CD4-positive, alpha-beta T cell treated with Interleukin-2 at 100 ng/mL for 4 hours (primary cell): Measurements from ENCODE around the gene GATA1.
A peak's percentile ranks its signal among the peaks of the same experiment; 100 is the strongest.

Experiments
- DNase-seq: peaks from one replicate; pipeline ENCODE4 v3.0.0-alpha.2; 2020; ENCODE audit warnings: low spot score

GATA1 gene

DNA sequence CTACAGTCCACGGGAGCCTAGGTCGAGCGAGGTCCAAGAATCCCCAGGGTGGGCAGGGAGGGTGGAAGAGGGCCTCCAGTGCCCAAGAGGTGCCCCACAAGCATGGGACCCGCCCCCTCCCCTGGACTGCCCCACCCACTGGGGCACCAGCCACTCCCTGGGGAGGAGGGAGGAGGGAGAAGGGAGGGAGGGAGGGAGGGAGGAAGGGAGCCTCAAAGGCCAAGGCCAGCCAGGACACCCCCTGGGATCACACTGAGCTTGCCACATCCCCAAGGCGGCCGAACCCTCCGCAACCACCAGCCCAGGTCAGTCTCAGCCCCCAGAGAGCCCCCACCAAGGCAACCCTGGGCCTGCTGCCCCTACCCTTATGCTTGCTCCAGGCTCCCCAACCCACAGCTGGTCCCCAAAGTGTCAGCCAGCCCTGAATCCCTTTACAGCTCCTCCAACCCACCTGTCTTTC lies at the start of gene GATA1:
GATA1 (plus strand) TSS at position 250 of the 460 bp plus-strand sequence. CDS start 4,520 bp downstream, outside the sequence.
- DNase-seq = no peak

DNA sequence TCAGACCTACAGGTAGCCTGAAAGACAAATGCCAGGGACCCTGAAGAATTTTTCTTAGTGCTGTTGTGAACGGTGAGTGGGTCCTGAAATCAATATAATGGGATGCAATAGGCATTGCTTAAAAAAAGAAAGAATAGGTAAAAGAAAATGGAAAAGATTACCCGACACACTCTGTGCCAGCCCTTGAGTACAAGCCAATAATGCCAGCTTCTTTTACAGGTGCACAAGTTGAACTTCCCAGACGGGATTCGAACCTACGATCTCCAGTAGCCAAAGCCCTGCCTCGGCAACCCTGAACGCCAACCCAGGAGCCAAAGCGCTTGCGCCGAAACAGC lies 49.5 kb upstream of the GATA1 start:
- DNase-seq = no peak

DNA sequence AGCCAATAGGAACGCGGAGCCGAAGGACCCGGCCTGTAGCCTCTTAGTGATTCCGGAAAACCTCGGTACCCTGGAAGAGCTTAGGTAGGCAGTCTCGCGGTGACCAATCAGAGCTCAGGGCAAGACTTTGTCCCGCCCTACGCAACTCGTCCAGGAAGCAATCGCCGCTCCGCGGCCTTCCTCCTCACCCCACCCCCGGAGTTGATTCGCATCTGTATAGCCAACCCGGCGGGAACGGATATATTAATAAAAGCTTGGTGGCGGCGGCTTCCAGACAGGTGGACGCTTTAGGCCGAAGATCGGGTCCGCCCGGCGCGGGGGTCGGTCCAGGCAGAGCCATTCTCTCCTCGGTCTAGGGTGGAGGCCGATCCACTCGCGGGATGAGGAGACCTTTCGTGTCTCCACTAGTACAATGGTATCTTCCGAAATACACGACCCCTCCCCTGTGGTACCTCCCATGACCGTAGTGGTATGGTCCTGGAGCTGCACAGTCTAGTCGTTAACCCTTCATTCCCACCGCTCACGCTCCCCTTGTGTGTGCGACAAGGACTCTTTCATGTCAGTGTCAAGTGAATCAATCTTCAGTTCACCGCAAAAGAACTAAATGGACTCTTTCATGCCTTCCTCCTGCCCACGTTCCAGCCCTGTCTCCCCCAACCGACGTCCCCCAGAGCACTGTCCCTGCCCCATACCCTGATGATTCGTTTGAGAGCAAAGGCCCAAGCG lies 49.0 kb upstream of the GATA1 start:
- peak; percentile 94 for DNase-seq

DNA sequence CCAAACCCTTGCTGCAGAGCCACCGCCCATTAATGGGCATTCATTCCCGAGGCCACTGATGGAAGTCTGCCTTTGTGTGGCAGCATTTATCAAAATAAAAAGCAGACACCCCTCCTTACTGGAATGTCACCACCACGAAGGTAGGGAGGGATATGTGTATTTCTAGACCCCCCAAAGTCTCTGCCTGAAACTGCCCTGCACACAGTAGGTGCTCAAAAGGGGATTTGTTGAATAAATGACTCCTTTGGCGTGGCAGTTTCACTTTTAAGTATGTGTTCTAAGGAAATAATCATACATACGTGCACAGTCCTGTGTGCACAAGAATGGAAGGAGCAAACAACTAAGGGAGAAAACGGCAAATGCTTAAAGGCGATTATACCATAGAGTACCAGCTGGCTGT lies 48.5 kb upstream of the GATA1 start:
- no peak for DNase-seq

DNA sequence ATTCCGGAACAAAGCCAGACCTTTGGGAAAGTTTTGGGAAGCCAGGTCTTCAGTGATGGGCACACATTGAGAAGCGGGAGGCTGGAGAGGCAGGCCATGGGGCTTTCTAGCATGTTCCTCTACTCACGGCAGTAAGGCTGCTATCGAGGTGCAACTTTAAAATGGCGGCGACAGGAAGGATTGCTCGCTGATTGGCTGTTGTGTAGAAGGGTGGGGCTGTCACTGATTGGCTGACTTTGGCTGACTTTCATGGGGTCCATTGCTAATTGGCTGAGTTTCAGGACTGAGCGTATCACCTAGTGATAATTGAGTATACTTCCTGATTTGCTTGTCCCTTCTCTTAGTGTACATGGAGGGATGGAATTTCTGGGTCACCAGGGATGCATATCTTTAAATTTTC lies 44.6 kb upstream of the GATA1 start:
- no peak for DNase-seq

DNA sequence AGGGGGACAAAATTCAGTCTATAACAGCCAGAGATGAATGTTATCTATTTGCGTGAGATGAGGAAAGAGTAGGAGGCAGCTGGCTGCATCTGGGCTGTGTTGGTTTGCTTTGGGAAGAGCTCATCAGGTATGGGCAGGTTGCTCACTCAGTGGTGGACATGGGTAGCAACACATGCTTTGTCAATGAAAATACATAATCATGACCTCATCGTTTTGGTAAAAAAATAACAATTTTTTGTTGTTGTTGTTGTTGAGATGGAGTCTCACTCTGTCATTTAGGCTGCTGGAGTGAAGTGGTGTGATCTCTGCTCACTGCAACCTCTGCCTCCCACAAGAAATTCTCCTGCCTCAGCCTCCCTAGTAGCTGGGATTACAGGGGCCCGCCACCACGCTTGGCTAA lies 41.2 kb upstream of the GATA1 start:
- DNase-seq = no peak

DNA sequence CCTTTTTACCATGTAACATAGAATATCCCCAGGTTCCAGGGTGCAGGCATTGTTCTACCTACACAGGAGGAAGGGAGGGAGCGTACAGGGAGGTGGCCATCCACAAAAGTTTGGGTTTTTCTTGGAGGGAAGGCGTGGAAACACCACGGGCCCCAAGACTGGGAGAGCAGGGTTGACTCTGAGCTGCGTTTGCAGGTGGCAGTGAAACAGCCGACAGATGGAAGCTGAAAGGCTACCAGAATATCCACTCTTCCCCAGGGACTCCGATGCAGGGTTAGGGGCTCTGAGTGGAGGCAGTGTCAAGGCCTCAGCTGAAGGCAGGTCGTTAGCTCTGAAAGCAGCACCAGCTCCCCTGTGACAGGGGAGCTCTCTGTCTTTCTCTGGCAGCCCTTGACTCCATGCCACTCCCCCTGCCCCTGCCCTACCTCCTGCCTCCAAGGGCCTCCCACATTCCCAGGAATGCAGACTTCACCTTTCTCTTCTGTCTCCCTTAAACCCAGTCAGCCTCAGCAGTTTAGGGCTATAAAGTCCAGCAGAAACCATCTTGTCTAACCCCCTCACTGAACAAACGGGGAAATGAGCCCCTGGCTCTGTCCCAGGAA lies 38.9 kb upstream of the GATA1 start:
- DNase-seq = no peak

DNA sequence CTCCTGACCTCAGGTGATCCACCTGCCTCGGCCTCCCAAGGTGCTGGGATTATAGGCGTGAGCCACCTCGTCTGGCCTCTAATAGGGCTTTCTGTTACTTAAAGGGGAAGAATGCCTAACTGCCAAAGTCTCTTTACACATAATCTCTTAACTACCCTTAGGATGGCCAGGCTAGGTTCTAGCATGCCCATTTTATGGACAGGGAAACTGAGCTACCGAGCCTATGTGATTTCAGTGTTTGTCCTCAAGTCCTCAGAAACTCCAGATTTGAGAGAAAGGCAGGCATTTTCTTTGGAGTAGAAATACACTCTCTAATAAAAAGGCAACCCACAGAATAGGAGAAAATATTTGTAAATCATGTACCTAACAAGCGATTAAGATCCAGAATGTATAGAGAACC lies 37.2 kb upstream of the GATA1 start:
- DNase-seq = no peak

DNA sequence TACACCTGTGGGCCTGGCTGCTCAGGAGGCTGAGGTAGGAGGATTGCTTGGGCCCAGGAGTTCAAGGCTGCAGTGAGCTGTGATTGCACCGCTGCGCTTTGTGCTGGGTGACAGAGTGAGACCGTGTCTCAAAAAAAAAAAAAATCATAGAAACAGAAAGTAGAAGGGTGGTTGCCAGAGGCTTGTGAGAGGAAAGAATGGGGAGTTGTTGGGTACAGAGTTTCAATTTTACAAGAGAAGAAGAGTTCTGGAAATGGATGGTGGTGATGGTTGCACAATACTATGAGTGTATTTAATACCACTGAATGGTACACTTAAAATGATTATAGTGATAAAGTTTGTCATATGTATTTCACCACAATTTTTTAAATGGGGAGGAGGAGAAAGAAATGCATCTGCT lies 35.0 kb upstream of the GATA1 start:
- no peak for DNase-seq

DNA sequence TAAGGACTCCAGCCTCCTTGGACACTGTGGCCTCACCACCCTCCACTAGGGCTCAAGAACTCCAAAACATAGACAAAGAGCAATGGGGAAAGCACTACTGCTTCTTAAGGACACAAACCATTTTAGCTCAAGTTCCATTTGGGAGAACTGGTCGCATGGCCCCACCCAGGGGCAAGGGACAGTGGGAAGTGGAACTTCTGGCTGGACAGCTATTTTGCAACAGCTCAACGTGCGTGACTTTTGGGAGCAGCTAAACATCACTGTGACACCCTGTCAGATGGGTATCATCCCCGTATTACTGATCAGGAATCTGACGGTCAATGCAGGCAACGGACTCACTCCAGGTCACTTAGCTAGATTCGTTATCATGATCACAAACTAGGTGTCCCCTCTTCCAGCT lies 33.9 kb upstream of the GATA1 start:
- DNase-seq = no peak

DNA sequence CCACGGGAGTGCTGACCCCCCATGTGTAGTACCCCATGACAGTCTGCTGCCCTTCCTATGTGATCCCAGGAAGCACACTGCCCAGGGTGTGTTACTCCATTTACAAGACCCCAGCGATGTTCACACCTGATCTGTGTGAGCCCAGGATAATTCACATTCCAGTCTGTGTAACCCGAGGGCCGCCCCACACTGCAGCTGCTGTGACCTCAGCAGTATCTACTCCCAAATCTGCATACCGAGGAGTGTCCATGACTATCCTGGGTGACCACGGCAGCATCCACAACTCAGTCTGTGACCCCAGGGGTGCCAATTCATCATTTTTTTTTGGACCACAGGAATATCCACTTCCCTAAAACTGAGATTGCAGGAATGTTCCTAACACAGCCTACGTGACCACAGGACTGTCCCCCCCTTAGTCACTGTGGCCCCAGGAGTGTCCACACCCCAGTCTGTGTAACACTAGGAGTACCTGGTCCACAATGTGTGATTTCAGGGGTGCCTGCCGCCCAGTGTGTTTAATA lies 32.6 kb upstream of the GATA1 start:
- DNase-seq = no peak

DNA sequence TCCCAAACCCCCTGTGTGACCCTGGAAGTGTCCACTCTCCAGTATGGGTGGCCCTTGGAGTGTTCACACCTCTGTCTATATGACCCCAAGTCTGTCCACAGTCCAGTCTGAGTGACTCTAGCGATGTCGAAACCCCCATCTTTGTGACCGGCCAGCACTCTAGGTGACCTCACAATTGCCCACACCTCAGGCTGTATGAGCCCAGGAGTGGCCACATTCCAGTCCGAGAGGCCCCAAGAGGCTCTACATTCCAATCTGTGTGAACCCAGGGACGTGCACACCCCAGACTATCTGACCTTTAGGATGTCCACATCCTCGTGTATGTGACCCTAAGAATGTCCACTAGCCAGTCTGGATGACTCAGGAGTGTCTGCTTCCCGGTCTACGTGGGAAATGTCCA lies 32.2 kb upstream of the GATA1 start:
- no peak for DNase-seq

DNA sequence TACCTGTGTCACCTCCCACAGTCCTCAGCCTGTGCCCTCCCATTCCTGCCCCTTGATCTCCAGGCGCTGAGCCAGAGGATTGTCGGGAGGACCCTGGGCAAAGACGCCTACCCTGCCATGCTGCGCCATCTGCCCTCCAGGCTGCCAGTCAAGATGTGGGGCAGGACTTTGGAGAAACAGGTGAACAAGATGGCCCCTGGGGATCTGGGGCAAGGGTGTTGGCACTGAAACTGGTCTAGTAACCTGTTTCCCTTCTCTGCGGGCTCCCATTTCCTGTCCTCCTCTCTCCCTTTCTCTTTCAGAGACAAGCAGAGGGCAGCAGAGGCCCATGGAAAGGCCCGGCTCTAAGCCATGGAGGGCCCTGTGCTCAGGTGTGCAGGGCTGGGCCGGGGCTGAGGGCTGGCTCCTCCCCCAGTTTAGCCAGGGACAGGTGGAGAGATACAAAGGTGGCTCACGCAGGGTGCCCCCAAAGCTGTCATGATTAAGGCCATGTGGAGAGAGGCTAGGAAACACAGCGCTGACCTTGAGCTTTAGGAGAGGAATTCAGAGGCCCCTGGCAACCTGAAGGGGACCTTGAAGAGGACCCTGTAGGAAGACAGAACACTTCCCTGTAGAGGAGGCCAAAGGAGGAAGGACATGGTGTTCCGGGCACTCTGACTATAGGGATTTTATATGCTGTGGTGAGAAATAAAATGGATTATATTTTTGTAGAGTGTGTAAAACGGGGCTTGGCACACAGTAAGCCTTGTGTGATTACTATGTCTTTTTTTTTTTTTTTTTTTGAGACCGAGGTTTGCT lies 24.5 kb upstream of the GATA1 start, which contains the start of gene GLOD5:
GLOD5 (plus strand) TSS at position 74 of the 798 bp plus-strand sequence; CDS start at position 118, 44 bp downstream.
- no peak for DNase-seq

DNA sequence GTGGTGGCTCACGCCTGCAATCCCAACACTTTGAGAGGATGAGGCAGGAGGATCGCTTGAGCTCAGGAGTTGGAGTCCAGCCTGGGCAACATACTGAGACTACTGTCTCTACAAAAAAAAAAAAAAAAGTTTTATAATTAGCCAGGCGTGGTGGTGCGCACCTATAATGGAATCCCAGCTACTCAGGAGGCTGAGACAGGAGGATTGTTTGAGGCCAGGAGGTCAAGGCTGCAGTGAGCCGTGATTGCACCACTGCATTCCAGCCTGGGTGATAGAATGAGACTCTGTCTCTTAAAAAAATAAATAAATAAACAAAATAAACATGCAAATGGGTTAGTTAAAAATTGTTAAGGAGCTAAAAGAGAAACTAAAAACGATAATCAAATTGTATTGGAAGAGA lies 17.2 kb upstream of the GATA1 start:
- DNase-seq = no peak

DNA sequence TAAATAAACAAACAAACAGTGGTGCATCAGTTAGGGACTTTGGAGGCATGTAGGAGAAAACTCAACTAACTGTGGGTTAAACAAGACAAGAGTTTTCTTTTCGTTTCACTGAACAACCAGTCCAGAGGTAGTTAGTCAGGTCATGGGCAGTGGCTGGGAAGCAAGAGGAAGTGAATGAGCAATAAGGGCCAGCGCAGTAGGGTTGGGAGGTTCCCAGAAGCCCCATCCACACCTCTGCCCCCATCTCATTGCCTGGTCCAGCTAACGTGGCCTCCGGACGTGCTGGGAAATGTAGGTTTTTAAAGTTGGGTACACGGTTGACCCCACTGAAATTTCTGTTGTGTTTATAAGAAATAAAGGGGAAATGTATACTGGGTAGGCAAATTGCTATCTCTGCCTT lies 16.1 kb upstream of the GATA1 start:
- DNase-seq = no peak

DNA sequence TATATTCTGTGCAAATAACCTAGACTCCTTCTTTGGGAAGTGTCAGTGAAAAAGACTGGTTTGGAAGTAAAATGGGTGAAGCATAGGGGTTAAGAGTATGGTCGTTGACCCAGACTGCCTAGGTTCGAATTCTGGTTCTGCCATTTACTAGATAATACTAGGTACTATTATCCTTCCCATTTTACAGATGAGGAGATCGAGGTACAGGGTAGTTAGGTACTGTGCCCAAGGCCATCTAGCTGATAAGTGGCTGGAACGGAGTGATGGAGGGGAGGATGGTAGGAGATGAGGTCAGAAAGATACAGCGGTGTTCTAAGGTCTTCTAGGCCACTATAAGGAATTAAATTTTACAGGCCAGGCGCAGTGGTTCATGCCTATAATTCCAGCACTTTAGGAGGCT lies 13.8 kb upstream of the GATA1 start:
- no peak for DNase-seq

DNA sequence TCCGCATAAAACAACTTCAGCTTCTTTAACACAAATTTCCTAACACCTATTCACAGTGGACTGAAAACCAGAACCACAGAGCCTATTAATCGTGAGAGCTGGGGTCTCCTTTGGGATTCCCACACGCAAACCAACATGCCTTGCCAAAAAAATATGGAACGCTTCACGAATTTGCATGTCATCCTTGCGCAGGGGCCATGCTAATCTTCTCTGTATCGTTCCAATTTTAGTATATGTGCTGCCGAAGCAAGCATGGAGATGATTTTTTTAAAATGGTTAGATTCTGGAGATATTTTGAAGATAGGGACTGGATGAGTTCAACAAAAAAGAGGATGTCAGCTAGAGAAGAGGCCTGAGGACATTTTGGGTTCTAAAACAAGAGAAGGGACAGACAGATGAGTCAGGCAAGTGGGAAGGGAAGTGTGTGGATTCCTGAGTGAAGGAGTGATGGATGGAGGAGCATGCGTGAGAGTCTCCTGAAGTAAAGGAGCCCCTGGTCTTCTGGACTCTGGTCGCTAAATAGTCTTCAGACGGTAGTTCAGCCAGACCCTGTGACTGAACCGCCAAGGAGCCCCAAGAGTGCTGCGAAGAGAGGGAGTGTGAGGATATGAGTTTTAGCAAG lies 9.5 kb upstream of the GATA1 start:
- DNase-seq = no peak

DNA sequence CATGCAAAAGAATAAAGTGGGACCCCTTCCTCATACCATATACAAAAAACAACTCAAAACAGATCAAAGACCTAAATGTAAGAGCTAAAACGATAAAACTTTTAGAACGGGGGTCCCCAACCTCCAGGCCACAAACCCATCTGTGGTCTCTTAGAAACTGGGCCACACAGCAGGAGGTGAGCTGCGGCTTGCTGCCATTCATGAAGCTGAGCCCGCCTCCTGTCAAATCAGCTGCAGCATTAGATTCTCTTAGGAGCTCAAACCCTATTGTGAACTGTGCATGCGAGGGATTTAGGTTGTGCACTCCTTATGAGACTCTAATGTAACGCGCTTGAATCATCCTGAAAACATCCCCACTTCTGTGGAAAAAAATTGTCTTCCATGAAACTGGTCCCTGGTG lies 7.0 kb upstream of the GATA1 start:
- no peak for DNase-seq

DNA sequence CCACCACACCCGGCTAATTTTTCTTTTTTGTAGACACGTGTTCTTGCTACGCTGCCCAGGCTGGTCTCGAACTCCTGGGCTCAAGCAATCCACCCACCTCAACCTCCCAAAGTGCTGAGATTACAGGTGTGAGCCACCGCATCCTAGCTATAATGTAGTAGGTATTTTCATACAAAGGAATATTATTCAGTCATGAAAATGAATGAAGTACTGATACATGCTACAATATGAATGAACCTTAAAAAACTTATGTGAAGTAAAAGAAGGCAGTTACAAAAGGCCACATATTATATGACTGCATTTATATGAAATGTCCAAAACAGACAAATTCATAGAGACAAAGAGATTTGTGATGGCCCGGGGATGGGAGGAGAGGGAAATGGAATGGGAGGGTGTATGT lies 4.7 kb upstream of the GATA1 start:
- no peak for DNase-seq

DNA sequence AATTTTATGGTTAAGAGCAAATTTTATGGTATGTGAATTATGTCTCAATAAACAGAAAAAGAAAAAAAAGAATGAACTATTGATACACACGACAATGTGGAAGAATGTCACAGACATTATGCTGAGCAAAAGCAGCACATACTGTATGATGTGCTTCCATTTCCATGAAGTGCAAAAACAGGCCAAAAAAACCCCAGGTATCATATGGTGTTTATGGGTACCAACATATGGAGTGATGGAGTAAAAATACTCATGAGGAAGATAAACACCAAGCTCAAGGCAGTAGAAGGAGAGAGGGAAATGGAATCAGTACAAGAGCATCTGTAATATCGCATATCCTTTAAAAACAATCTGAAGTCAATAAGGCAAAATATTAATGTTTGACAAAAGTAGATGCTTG lies 4.2 kb upstream of the GATA1 start:
- DNase-seq = no peak

DNA sequence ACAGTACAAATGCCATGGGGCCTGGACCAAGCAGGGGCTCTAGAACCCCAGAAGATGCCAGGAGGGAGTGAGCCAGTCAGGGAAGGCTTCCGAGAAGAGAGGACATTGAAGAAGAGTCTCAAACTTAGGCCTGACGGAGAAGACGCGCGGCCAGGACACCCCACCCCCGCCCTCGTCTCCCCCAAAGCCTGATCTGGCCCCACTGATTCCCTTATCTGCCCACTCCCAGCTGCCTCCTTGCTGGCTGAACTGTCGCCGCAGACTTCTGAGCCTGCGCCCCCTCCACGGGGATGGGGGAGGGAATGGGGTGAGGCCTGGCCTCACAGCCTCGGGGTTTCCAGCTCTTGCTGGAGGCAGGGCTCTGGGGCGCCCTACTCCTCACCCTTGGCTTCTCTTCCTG lies 3.6 kb upstream of the GATA1 start:
- DNase-seq = no peak

DNA sequence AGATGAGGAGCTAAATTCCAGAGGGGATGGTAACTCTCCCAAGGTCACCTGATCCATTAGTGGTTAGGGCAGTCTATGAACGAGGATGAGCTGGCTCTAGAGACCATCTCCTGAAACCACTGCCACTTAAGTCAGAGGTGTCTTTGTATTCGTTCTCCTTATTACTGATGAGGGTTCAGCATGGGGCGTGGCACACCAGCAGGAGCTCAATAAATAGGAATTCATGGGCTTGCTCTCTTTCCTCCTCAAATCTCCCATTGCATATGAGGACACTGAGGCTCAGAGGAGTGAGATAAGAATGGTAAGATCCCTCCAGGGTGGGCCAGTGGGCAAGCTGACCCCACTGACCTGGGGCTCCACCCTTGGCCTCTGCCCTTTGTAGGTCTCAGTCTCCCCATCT lies 1.7 kb upstream of the GATA1 start:
- no peak for DNase-seq

DNA sequence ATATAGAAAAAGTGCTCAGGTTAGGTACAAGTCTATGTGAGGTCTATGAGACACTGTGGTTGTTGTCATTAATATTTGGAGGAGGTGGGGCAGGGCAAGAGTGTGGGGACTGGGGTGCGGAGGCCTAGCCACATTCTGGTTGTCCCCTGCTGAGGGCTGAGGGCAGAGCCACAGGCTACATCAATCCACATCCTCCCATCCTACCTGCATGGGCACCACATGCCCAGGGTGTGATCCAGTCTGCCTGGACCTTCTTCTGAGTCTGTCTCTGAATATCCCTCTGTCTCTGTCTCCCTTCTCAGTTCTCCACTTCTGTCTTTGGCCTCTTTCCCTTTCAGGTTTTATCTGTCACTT lies 1.2 kb upstream of the GATA1 start:
- no peak for DNase-seq
